ENCODE data around the gene MEF2C. TPM values are rescaled to one million over a fixed set of nuclear protein-coding genes. Genes with fewer than 3 reads are reported as not detected.

Gene MEF2C
- total RNA-seq, 2 donors from 2014 or later = 13.9 to 44.0 TPM

- no peak for DNase-seq (ENCODE audit: low spot score)
- TF ChIP-seq CTCF (IDR thresholded peaks at IDR 0.05) = no peak
- no peak for TF ChIP-seq POLR2AphosphoS5 (IDR thresholded peaks at IDR 0.05)
- TF ChIP-seq POLR2A (IDR thresholded peaks at IDR 0.05) = no peak
- intact Hi-C loops (cut with DNase I) = no loop called here
- Histone ChIP-seq H3K9me3 (no peaks in the 10 kb centered on the region), H3K36me3 (no peaks in the 10 kb centered on the region), H3K4me3 (no peak overlapping the region), H3K27me3 (replicated peaks; ENCODE audit: insufficient read depth) (no peaks in the 10 kb centered on the region), H3K4me1 (replicated peaks) (no peaks in the 10 kb centered on the region), H3K27ac (peak overlapping the region in 1 of 2 donors; percentile 14)
- 78% methylated on average over 4 of the region's 4 CpGs for WGBS
Measured at GRCh38 chr5:88824141-88824540, 58.8 kb downstream of the MEF2C start.

- Histone ChIP-seq H3K9me3 (no peaks in the 10 kb centered on the region), H3K4me1 (replicated peaks) (no peaks in the 10 kb centered on the region), H3K27me3 (replicated peaks; ENCODE audit: insufficient read depth) (no peaks in the 10 kb centered on the region), H3K36me3 (no peaks in the 10 kb centered on the region), H3K4me3 (no peak overlapping the region), H3K27ac (no peak overlapping the region)
- 91% methylated on average over 1 of the region's 1 CpG for WGBS
- TF ChIP-seq CTCF (IDR thresholded peaks at IDR 0.05) (no peak), POLR2AphosphoS5 (IDR thresholded peaks at IDR 0.05) (no peak), POLR2A (IDR thresholded peaks at IDR 0.05) (no peak)
- intact Hi-C loops (cut with DNase I) = no loop called here
- no peak for DNase-seq (ENCODE audit: low spot score)
Measured at GRCh38 chr5:88823201-88823600, 59.8 kb downstream of the MEF2C start.

DNA sequence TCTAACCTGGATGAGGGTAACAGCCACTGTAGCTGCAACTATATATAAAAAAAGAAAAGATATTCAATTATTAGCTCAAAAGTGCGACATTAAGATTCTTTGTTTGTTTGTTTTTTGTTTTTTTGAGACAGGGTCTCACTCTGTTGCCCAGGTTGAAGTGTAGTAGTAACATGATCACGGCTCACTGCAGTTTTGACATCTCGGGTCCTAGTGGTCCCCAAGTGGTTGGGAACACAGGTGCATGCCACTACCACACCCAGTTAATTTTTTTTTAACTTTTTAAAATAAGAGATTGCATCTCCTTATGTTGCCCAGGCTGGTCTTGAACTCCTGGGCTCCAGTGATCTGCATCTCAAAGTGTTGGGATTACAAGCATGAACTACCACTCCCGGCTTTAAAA is 61.8 kb downstream of the MEF2C start:
- intact Hi-C loops (cut with DNase I) = no loop called here
- WGBS = 96% methylated on average over 4 of the region's 4 CpGs
- no peak overlapping the region for H3K27ac ChIP-seq

GRCh38 chr5:88820581-88820980 is 62.4 kb downstream of the MEF2C start:
- Histone ChIP-seq H3K9me3 (no peaks in the 10 kb centered on the region), H3K4me3 (no peak overlapping the region), H3K27ac (no peak overlapping the region), H3K27me3 (replicated peaks; ENCODE audit: insufficient read depth) (no peaks in the 10 kb centered on the region), H3K4me1 (replicated peaks) (no peaks in the 10 kb centered on the region), H3K36me3 (no peaks in the 10 kb centered on the region)
- intact Hi-C loops (cut with DNase I) = no loop called here
- DNase-seq (ENCODE audit: low spot score) = no peak
- TF ChIP-seq POLR2A (IDR thresholded peaks at IDR 0.05) = no peak
- no peak for TF ChIP-seq POLR2AphosphoS5 (IDR thresholded peaks at IDR 0.05)
- no peak for TF ChIP-seq CTCF (IDR thresholded peaks at IDR 0.05)
- 91% methylated on average over 2 of the region's 2 CpGs for WGBS

More for the DNA sequence above, 61.8 kb downstream of the MEF2C start:
- TF ChIP-seq CTCF (IDR thresholded peaks at IDR 0.05) (no peak), POLR2A (IDR thresholded peaks at IDR 0.05) (no peak), POLR2AphosphoS5 (IDR thresholded peaks at IDR 0.05) (no peak)
- no peaks in the 10 kb centered on the region for H3K27me3 ChIP-seq (replicated peaks; ENCODE audit: insufficient read depth)
- no peaks in the 10 kb centered on the region for H3K4me1 ChIP-seq (replicated peaks)
- no peaks in the 10 kb centered on the region for H3K36me3 ChIP-seq
- no peak for DNase-seq (ENCODE audit: low spot score)
- H3K4me3 ChIP-seq = no peak overlapping the region
- H3K9me3 ChIP-seq = no peaks in the 10 kb centered on the region

DNA sequence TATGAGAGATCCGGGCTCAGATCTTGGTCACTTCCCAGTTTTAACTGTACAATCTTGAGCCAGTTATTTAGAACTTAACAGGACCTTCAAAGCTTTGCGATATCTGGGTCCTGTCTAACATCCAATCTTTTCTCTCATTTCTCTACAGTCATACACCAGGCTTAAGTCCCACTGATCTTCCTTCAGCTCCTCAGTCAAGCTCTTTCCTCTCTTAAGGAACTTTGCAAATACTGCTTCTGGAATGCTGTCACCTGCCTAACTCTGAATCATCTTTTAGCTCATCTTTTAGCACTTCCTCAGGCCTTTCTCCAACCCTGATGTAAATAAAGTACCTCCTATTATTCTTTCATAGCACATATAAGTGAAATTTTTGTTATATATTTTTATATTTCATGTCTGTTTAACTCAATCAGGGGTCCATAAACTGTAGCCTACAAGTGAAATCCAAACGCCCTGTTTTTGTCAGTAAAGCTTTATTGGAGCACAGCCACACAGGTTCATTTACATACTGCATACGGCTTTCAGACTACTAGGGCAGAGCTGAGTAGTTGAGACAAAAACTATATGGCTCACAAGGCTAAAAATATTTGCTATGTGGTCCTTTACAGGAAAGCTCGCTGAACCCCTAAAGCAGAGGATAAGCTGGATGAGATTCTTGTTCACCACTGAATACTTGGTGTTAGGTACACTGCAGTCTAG is 63.5 kb downstream of the MEF2C start:
- Histone ChIP-seq H3K27me3 (replicated peaks; ENCODE audit: insufficient read depth) (no peaks in the 10 kb centered on the region), H3K9me3 (no peaks in the 10 kb centered on the region), H3K36me3 (no peaks in the 10 kb centered on the region), H3K4me3 (no peak overlapping the region), H3K4me1 (replicated peaks) (no peaks in the 10 kb centered on the region), H3K27ac (no peak overlapping the region)
- no peak for TF ChIP-seq CTCF (IDR thresholded peaks at IDR 0.05)
- intact Hi-C loops (cut with DNase I) = no loop called here
- WGBS = 86% methylated on average over 5 of the region's 5 CpGs
- DNase-seq (ENCODE audit: low spot score) = no peak
